H9 (cell line): ENCODE measurements around the gene SDHAF2. TPM values are rescaled to one million over a fixed set of nuclear protein-coding genes. Genes with fewer than 3 reads are reported as not detected.

Experiments
- DNase-seq: peaks from one replicate; pipeline ENCODE4 v3.0.0-alpha.2; 2017
- H2AFZ ChIP-seq: one replicate; pipeline ENCODE4 v1.6.1; 2013; ENCODE audit warnings: mild to moderate bottlenecking, low read length, control low read depth, moderate library complexity
- H2AK5ac ChIP-seq: 2 replicates; pipeline ENCODE4 v1.6.1; 2013; ENCODE audit warnings: low read length, control low read depth, mixed read lengths; ENCODE audit not compliant: insufficient read length
- H2BK120ac ChIP-seq: one replicate; pipeline ENCODE4 v1.6.1; 2013; ENCODE audit warnings: low read depth, mild to moderate bottlenecking, low read length, control low read depth, inconsistent platforms; ENCODE audit not compliant: poor library complexity, severe bottlenecking
- H2BK12ac ChIP-seq: 2 replicates; pipeline ENCODE4 v1.6.1; 2013; ENCODE audit warnings: low read length, control low read depth, mixed read lengths, low read depth; ENCODE audit not compliant: insufficient read length
- H2BK15ac ChIP-seq: 2 replicates; pipeline ENCODE4 v1.6.1; 2013; ENCODE audit warnings: low read depth, low read length, control low read depth
- H2BK20ac ChIP-seq: one replicate; pipeline ENCODE4 v1.6.1; 2013; ENCODE audit warnings: low read depth, mild to moderate bottlenecking, low read length, control low read depth, inconsistent platforms; ENCODE audit not compliant: poor library complexity, severe bottlenecking
- H2BK5ac ChIP-seq: 2 replicates; pipeline ENCODE4 v1.6.1; 2013; ENCODE audit warnings: low read length, control low read depth, mixed read lengths; ENCODE audit not compliant: insufficient read length
- H3K14ac ChIP-seq: 2 replicates; pipeline ENCODE4 v1.6.1; 2013; ENCODE audit warnings: low read length, control low read depth; ENCODE audit not compliant: insufficient read depth
- H3K18ac ChIP-seq: 2 replicates; pipeline ENCODE4 v1.6.1; 2013; ENCODE audit warnings: low read depth, mild to moderate bottlenecking, mixed read lengths, low read length, control low read depth; ENCODE audit not compliant: insufficient read length
- H3K23ac ChIP-seq: 2 replicates; pipeline ENCODE4 v1.6.1; 2013; ENCODE audit warnings: low read length, control low read depth, mixed read lengths, low read depth; ENCODE audit not compliant: insufficient read length
- H3K23me2 ChIP-seq: 2 replicates; pipeline ENCODE4 v1.6.1; 2013; ENCODE audit warnings: low read depth, mild to moderate bottlenecking, mixed read lengths, low read length, control low read depth; ENCODE audit not compliant: insufficient read length, poor library complexity, severe bottlenecking
- H3K27ac ChIP-seq: 2 replicates; pipeline ENCODE4 v1.5.1; 2013; ENCODE audit warnings: low read length, control low read depth, mixed read lengths, low read depth; ENCODE audit not compliant: insufficient read length
- H3K27me3 ChIP-seq: 2 replicates; pipeline ENCODE4 v1.6.1; 2013; ENCODE audit warnings: low read length, control low read depth, inconsistent platforms; ENCODE audit not compliant: insufficient read depth
- H3K4ac ChIP-seq: 2 replicates; pipeline ENCODE4 v1.6.1; 2013; ENCODE audit warnings: low read depth, mild to moderate bottlenecking, control low read depth, inconsistent platforms, low read length, moderate library complexity
- H3K4me1 ChIP-seq: 2 replicates; pipeline ENCODE4 v1.6.1; 2013; ENCODE audit warnings: low read length, control low read depth, inconsistent platforms; ENCODE audit not compliant: insufficient read depth
- H3K4me2 ChIP-seq: 2 replicates; pipeline ENCODE4 v1.6.1; 2013; ENCODE audit warnings: low read length, control low read depth, mixed read lengths; ENCODE audit not compliant: insufficient read length, insufficient read depth
- H3K56ac ChIP-seq: 2 replicates; pipeline ENCODE4 v1.6.1; 2013; ENCODE audit warnings: low read depth, mild to moderate bottlenecking, mixed read lengths, low read length, control low read depth; ENCODE audit not compliant: insufficient read length
- H3K79me1 ChIP-seq: 2 replicates; pipeline ENCODE4 v1.6.1; 2013; ENCODE audit warnings: low read depth, mild to moderate bottlenecking, moderate library complexity, low read length, control low read depth, inconsistent platforms; ENCODE audit not compliant: insufficient read depth, poor library complexity, severe bottlenecking
- H3K79me2 ChIP-seq: 2 replicates; pipeline ENCODE4 v1.6.1; 2013; ENCODE audit warnings: low read length, control low read depth, inconsistent platforms; ENCODE audit not compliant: insufficient read depth
- H3K9ac ChIP-seq: 2 replicates; pipeline ENCODE4 v1.6.1; 2013; ENCODE audit warnings: low read length, control low read depth, mixed read lengths; ENCODE audit not compliant: insufficient read length; ENCODE audit errors: extremely low read depth
- H3K9me3 ChIP-seq: one replicate; pipeline ENCODE4 v1.6.1; 2013; ENCODE audit warnings: low read depth, low read length, inconsistent platforms; ENCODE audit not compliant: control insufficient read depth
- H3T11ph ChIP-seq: one replicate; pipeline ENCODE4 v1.6.1; 2013; ENCODE audit warnings: mild to moderate bottlenecking, low read length, control low read depth, inconsistent platforms
- H4K20me1 ChIP-seq: one replicate; pipeline ENCODE4 v1.6.1; 2013; ENCODE audit not compliant: control insufficient read depth, insufficient read length, insufficient read depth
- H4K5ac ChIP-seq: 2 replicates; pipeline ENCODE4 v1.6.1; 2013; ENCODE audit warnings: low read depth, mild to moderate bottlenecking, mixed read lengths, low read length, control low read depth; ENCODE audit not compliant: insufficient read length
- H4K8ac ChIP-seq: replicated peaks from 2 replicates; pipeline ENCODE4 v1.6.1; 2013; ENCODE audit warnings: low read length, control low read depth, mixed read lengths, low read depth; ENCODE audit not compliant: insufficient read length
- H4K91ac ChIP-seq: 2 replicates; pipeline ENCODE4 v1.6.1; 2013; ENCODE audit warnings: low read depth, mild to moderate bottlenecking, moderate library complexity, mixed read lengths, low read length, control low read depth; ENCODE audit not compliant: insufficient read length
- H3K27ac Mint-ChIP-seq, 3 experiments: 2 replicates in 2 of 3; 3 replicates in 1 of 3; pipeline ENCODE4 v1.8.0; 2020 to 2021; ENCODE audit warnings: mixed read lengths in 3 of 3, mild to moderate bottlenecking in 1 of 3, moderate library complexity in 1 of 3
- H3K27me3 Mint-ChIP-seq: 2 replicates; pipeline ENCODE4 v1.8.0; 2021; ENCODE audit warnings: low read depth, mild to moderate bottlenecking, moderate library complexity, mixed read lengths
- H3K36me3 Mint-ChIP-seq, 3 experiments: 2 replicates in 2 of 3; 3 replicates in 1 of 3; pipeline ENCODE4 v1.8.0; 2020 to 2021; ENCODE audit warnings: low read depth in 3 of 3, mixed read lengths in 3 of 3; ENCODE audit not compliant: insufficient read depth in 1 of 3
- H3K4me1 Mint-ChIP-seq, 2 experiments: 2 replicates each; pipeline ENCODE4 v1.8.0; 2020; ENCODE audit warnings: mixed read lengths in 2 of 2
- H3K4me3 Mint-ChIP-seq, 2 experiments: 2 replicates in 1 of 2; 3 replicates in 1 of 2; pipeline ENCODE4 v1.8.0; 2020 to 2021; ENCODE audit warnings: mild to moderate bottlenecking in 2 of 2, mixed read lengths in 2 of 2, moderate library complexity in 1 of 2
- H3K9me3 Mint-ChIP-seq, 2 experiments: 2 replicates in 1 of 2; 3 replicates in 1 of 2; pipeline ENCODE4 v1.8.0; 2020; ENCODE audit warnings: mild to moderate bottlenecking in 2 of 2, mixed read lengths in 2 of 2, moderate library complexity in 1 of 2
- WGBS: extraction: QIAGEN DNeasy Blood & Tissue Kit; methylation state at CpG from one replicate; pipeline ENCODE4 v1.1.7; 2013; ENCODE audit warnings: missing lambda C conversion rate, low lambda C conversion rate, mixed read lengths; ENCODE audit not compliant: insufficient read length; ENCODE audit errors: extremely low coverage; 5-methylcytosine and 5-hydroxymethylcytosine counted together
- long read RNA-seq: library from polyadenylated mRNA; unstranded; transcript quantifications from one replicate; pipeline ENCODE4 v2.0.0, GENCODE V29; 2020
- total RNA-seq: library from RNA; stranded (reverse); gene quantifications from 2 replicates; pipeline ENCODE4 v1.2.1, GENCODE V29; 2021
- TF ChIP-seq, protein P1 (sequence below): fragments of 200-600 bp; sonication (generic); conservative IDR thresholded peaks from 3 replicates; pipeline ENCODE4 v1.8.0; 2021; ENCODE audit warnings: antibody characterized with exemption, mild to moderate bottlenecking

The SDHAF2 gene
- total RNA-seq, result 41.8 and 45.2 TPM in 2 replicates
- long read RNA-seq, transcript SDHAF2-206 (2 exons, 835 nt), result minor isoform, 6 of 218 reads
- long read RNA-seq, transcript SDHAF2-201 (4 exons, 2,033 nt), result major isoform, 195 of 218 reads
- long read RNA-seq, transcript SDHAF2-207 (5 exons, 1,077 nt), result minor isoform, 12 of 218 reads
- long read RNA-seq, partial matches to known transcripts, result 2 of 218 reads
- long read RNA-seq, other reads (novel, unspliced or antisense), result 3 of 218 reads

DNA sequence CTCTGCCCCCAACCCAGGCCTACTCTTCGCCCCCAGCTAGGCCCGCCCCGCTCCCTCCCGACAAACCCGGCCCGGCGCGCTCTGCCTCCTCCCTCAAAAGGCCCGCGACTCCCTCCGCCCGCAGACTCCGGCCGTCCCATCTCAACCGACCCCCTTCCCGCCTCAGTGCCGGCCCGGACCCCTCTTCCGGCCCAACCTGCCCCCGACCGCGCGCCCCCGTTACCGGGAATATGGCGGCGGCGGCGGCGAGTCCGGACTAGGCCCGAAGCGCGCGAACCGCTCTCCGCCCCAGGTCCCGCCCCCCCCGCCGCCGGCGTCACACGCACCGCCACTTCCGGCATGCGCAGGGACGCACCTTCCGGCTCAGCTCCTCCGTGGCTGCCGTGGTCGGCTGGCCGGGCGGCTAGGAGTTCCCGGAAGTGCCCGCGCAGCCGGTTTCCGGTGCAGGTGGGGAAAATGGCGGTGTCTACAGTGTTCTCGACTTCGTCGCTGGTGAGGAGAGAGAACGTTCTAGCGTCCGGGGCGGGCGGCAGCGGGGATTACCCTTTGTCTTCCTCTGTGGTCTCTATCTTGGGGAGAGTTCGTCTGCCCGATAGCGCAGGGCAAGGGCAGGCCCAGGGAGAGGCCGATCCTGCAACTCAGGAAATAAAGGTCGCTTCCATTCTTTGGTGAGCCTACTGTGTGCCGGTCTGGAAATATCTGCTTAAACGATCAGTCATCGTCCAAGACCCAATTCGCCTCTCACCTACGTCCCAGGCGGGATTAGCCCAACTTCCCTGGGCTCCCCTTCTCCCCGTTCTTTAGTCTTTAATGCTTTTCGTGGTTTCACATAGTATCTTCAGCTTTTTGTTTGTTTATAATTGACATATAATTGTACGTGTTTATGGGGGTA lies at the start of gene SDHAF2, which contains the start of gene CPSF7:
TSS of gene SDHAF2 (plus strand) at position 434 of the 892 bp plus-strand sequence. CDS start at position 457, 23 bp downstream.
TSS of gene CPSF7 (minus strand) at position 285 of the 892 bp plus-strand sequence. CDS start 740 bp downstream, outside the sequence.
- no peak within 1 kb of the TSS for H3K56ac ChIP-seq
- no peak within 1 kb of the TSS for H2AK5ac ChIP-seq
- Mint-ChIP-seq H3K4me1 (peaks cover 11 to 16% of the 10 kb centered on the region in 2 experiments), H3K36me3 (peaks cover 33 to 47% (median 40%) of the 10 kb centered on the region in 3 experiments; a peak in 6 of 7 replicates), H3K27me3 (no peaks in the 10 kb centered on the region), H3K27ac (peak within 1 kb of the TSS; percentile 98 to 99 (median 99)), H3K9me3 (no peaks in the 10 kb centered on the region; a peak in 1 of 5 replicates), H3K4me3 (peak within 1 kb of the TSS; percentile 95 to 97)
- WGBS, result no CpG with 5 or more reads among the region's 82 CpGs
- peak within 1 kb of the TSS; percentile 31 for H4K5ac ChIP-seq
- H3K4me2 ChIP-seq, result peak within 1 kb of the TSS; percentile 84
- H2BK120ac ChIP-seq, result peak within 1 kb of the TSS; percentile 82
- H2AFZ ChIP-seq, result no peak within 1 kb of the TSS
- H3K27ac ChIP-seq, result peak within 1 kb of the TSS; percentile 59
- H4K20me1 ChIP-seq, result no peaks in the 10 kb centered on the region
- peak within 1 kb of the TSS; percentile 58 for H4K91ac ChIP-seq
- peak within 1 kb of the TSS; percentile 95 for H3K18ac ChIP-seq
- H2BK15ac ChIP-seq, result 0 out of 2 replicates have a peak within 1 kb of the TSS, but pooled peaks have one; percentile 2
- H3K23ac ChIP-seq, result no peak within 1 kb of the TSS
- H3K27me3 ChIP-seq, result no peaks in the 10 kb centered on the region; the same call in 1 of the 2 replicates
- H3K23me2 ChIP-seq, result peaks cover 3% of the 10 kb centered on the region
- TF ChIP-seq, protein P1, sequence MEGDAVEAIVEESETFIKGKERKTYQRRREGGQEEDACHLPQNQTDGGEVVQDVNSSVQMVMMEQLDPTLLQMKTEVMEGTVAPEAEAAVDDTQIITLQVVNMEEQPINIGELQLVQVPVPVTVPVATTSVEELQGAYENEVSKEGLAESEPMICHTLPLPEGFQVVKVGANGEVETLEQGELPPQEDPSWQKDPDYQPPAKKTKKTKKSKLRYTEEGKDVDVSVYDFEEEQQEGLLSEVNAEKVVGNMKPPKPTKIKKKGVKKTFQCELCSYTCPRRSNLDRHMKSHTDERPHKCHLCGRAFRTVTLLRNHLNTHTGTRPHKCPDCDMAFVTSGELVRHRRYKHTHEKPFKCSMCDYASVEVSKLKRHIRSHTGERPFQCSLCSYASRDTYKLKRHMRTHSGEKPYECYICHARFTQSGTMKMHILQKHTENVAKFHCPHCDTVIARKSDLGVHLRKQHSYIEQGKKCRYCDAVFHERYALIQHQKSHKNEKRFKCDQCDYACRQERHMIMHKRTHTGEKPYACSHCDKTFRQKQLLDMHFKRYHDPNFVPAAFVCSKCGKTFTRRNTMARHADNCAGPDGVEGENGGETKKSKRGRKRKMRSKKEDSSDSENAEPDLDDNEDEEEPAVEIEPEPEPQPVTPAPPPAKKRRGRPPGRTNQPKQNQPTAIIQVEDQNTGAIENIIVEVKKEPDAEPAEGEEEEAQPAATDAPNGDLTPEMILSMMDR, result no peak
- peak; percentile 97 for DNase-seq
- no peaks in the 10 kb centered on the region for H3K4me1 ChIP-seq
- H3K9ac ChIP-seq, result peak within 1 kb of the TSS; percentile 98
- H3K9me3 ChIP-seq, result no peaks in the 10 kb centered on the region
- peaks cover 9% of the 10 kb centered on the region for H3K79me1 ChIP-seq
- H2BK20ac ChIP-seq, result no peak within 1 kb of the TSS
- H2BK5ac ChIP-seq, result no peak within 1 kb of the TSS
- no peak within 1 kb of the TSS for H4K8ac ChIP-seq
- peaks cover 30% of the 10 kb centered on the region for H3K79me2 ChIP-seq
- no peak within 1 kb of the TSS for H2BK12ac ChIP-seq
- peak within 1 kb of the TSS; percentile 36 for H3T11ph ChIP-seq
- peak within 1 kb of the TSS; percentile 72; the same call in 1 of the 2 replicates for H3K4ac ChIP-seq
- peak within 1 kb of the TSS; percentile 96 for H3K14ac ChIP-seq
